OCI-LY1 (cell line): Measurements from ENCODE around the gene MEGF8.

Experiments used
- EZH2 ChIP-seq: fragments of 200-600 bp; sonication (generic), shearing (Covaris generic); IDR thresholded peaks from 2 replicates; pipeline ENCODE4 v1.8.0; 2017; ENCODE audit warnings: borderline replicate concordance, mixed run types, mild to moderate bottlenecking, antibody characterized with exemption, low read length, moderate library complexity, mixed read lengths
- TF ChIP-seq, protein P1 (sequence below): fragments of 200-600 bp; sonication (generic), shearing (Covaris generic); IDR thresholded peaks from 2 replicates; pipeline ENCODE4 v1.5.1; 2017; ENCODE audit warnings: mild to moderate bottlenecking, antibody characterized with exemption, low read length, moderate library complexity, mixed read lengths

DNA sequence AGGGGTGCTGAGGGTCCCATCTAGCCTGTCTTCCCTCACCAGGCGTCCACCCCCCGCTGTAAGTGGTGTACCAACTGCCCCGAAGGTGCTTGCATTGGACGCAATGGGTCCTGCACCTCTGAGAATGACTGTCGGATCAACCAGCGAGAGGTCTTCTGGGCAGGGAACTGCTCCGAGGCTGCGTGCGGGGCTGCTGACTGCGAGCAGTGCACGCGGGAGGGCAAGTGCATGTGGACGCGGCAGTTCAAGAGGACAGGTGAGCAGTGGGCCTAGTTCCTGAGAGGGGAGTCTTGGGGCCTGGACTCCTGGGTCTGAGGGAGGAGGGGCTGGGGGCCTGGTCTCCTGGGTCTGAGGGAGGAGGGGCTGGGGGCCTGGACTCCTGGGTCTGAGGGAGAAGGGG is 36.9 kb downstream of the MEGF8 start:
- TF ChIP-seq, protein P1, sequence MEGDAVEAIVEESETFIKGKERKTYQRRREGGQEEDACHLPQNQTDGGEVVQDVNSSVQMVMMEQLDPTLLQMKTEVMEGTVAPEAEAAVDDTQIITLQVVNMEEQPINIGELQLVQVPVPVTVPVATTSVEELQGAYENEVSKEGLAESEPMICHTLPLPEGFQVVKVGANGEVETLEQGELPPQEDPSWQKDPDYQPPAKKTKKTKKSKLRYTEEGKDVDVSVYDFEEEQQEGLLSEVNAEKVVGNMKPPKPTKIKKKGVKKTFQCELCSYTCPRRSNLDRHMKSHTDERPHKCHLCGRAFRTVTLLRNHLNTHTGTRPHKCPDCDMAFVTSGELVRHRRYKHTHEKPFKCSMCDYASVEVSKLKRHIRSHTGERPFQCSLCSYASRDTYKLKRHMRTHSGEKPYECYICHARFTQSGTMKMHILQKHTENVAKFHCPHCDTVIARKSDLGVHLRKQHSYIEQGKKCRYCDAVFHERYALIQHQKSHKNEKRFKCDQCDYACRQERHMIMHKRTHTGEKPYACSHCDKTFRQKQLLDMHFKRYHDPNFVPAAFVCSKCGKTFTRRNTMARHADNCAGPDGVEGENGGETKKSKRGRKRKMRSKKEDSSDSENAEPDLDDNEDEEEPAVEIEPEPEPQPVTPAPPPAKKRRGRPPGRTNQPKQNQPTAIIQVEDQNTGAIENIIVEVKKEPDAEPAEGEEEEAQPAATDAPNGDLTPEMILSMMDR = no peak
- no peak for TF ChIP-seq EZH2
